ENCODE data around the gene ZCCHC24.

DNA sequence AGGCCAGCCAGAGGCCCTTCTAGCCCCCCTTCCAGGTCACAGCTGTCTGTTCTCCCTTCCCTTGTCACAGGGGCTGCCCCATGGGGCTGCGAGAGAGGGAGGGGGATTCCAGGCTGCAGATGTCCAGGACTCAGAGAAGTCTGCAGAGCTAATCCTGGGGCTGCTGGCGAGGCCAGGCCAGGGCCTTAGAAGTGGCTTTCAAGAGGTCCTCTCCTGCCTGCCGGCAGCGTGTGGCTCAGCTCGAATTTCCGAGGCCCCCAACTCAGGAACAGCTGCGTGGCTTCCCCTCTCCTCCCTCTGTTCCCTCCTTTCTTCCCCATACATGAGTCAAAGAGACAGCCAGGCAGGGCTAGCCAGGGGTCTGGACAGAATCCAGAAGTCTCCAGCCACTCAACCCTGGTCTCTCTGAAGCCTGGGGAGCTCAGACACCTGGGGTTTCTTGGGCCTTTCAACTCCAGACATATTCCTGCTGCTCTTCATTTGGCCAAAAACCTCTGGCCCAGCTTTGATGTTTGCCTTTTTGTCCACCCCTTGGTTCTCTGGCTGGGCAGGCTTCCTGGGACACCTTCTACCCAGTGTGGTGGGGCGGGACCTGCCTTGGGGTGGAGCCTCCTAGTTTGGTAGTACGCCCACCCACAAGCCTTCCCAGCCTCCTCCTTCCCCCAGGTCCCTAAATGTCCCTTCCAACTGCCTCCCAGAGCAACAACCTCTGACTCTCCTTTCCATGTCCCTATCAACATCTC, 45.1 kb upstream of the ZCCHC24 start:
- TF ChIP-seq CTCF (IDR thresholded peaks at IDR 0.05) (no peak), POLR2A (IDR thresholded peaks at IDR 0.05) (no peak)
